Right ventricle myocardium superior (tissue), 1 donor: ENCODE measurements around the gene RNPS1. TPM values are rescaled to one million over a fixed set of nuclear protein-coding genes. Genes with fewer than 3 reads are reported as not detected.
"Not testable (repeated sequence)": the region's sequence is repeated elsewhere in the genome, so short reads cannot be mapped to it uniquely, and the experiment has no call there.

Source experiments
- ATAC-seq: fragments of 200-7000 bp; cut with Tn5 transposase; one replicate; pipeline ENCODE4 v1.9.1; 2020; ENCODE audit warnings: mild to moderate bottlenecking; ENCODE audit not compliant: poor library complexity
- DNase-seq: peaks from one replicate; pipeline ENCODE4 v3.0.0-alpha.2; 2020
- intact Hi-C: fragments of 100-400 bp; cut with DNase I; formaldehyde crosslinking; loops from one replicate; pipeline ENCODE4 v1.11.2; 2022
- total RNA-seq: library from RNA; stranded (reverse); fragmentation: NEBNext Ultra II Directional; extraction: Animal tissue kit (Norgen Biotek cat#: 25700); gene quantifications from one replicate; pipeline ENCODE4 v1.2.1, GENCODE V29; 2021
- donor health status: DM: no; HTN: yes; CAD: no; lungs with severe emphysema.

The RNPS1 gene
- total RNA-seq, 1 donor from 2014 or later, result 109 TPM

DNA sequence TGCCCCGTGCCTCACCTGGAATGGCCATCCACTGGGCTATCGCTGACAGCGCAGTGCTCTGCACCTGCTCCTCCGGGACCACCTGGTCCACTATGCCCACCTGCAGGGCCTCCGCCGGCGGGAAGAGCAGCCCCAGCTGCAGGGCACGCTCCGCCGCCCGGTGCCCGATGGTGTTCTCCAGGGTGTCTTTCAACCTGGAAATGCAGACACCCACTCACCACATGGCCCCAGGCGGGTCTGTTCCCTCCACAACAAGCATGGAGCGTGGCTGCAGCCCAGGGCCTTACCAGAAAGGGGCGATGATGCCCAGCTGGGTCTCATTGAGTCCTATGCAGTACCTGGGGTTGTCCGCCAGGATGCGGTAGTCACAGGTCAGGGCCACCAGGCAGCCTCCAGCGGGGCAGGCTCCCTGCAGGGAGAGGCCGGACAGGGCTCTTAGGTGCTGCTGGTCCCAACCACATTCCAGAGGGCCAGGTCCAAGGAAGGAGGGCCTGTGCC, 24.8 kb downstream of the RNPS1 start:
- no peak for DNase-seq

GRCh38 chr16:2242598-2242997, 25.3 kb downstream of the RNPS1 start:
- DNase-seq, result no peak
- no peak for ATAC-seq
- intact Hi-C loops, result loop anchor here (10.0 kb wide), 1 partner anchor 58 kb away; no protein-coding TSS in a partner anchor

More for the DNA sequence above, 24.8 kb downstream of the RNPS1 start:
- ATAC-seq, result no peak
- intact Hi-C loops, result loop anchor here (10.0 kb wide), 1 partner anchor 58 kb away; no protein-coding TSS in a partner anchor

DNA sequence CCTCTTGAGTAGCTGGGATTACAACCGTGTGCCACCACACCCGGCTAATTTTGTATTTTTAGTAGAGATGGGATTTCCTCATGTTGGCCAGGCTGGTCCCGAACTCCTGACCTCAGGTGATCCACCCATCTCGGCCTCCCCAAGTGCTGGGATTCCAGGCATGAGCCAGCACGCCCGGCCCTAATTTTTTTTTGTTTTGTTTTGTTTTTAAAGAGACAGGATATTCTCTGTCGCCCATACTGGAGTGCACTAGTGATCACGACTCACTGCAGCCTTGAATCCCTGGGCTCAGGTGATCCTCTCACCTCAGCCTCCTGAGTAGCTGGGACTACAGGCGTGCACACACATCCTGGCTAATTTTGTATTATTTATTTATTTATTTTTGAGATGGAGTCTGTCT, 27.6 kb downstream of the RNPS1 start:
- intact Hi-C loops, result loop anchor here (10.0 kb wide), 1 partner anchor 56 kb away; no protein-coding TSS in a partner anchor
- ATAC-seq, DNase-seq: not testable (repeated sequence)

GRCh38 chr16:2238838-2239675, 28.9 kb downstream of the RNPS1 start:
- intact Hi-C loops, result no loop called here
- DNase-seq (no peak), ATAC-seq (no peak)

DNA sequence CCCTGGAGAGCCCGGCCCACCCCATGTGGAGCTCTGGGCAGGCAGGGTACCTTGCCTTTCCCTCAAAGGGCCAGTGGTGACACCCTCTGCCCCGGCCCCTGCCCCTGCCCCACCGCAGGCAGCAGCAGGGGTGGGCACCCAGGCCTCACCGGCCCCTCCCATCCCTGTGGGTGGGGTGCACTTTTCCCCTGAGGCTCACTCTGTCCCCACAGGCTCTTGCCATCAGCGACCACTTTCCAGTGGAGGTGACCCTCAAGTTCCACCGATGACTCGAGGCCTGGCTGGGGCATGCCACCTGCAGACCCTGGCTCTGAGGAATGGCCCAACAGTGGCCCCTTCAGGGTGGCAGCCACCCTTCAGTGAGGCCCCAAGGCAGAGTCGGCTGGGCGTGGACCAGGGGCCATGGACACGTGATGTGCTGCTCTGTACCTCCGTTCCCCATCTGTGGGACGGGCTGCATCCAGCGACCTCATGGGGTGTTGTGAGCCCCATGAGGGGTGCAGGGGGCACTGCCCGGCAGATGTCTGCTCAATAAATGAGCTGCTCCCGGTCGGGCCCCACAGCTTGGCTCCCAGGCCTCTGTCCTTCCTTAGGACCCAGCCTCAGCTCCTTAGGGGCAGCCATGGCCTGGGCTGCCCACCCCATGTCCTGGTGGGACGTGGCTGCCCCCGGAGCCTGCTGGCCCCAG, 29.6 kb downstream of the RNPS1 start:
- ATAC-seq, result peak; percentile 24
- intact Hi-C loops, result no loop called here
- DNase-seq, result no peak

GRCh38 chr16:2237493-2238149, 30.3 kb downstream of the RNPS1 start:
- intact Hi-C loops, result no loop called here

GRCh38 chr16:2237102-2237482, 30.8 kb downstream of the RNPS1 start:
- DNase-seq (no peak), ATAC-seq (no peak)
- intact Hi-C loops, result no loop called here

More at GRCh38 chr16:2237493-2238149, 30.3 kb downstream of the RNPS1 start:
- ATAC-seq, result peak; percentile 26
- no peak for DNase-seq

- intact Hi-C loops, result no loop called here
- peak; percentile 24 for ATAC-seq
Observed at GRCh38 chr16:2236337-2237101, 31.4 kb downstream of the RNPS1 start, which contains the start of gene DNASE1L2. Gene DNASE1L2, plus strand, starts transcription at chr16:2236444. Its CDS starts 373 bp downstream, at chr16:2236817.

GRCh38 chr16:2235695-2236336, 32.1 kb downstream of the RNPS1 start:
- no peak for DNase-seq
- ATAC-seq, result no peak
- intact Hi-C loops, result no loop called here

More at GRCh38 chr16:2236337-2237101, 31.4 kb downstream of the RNPS1 start, which contains the start of gene DNASE1L2:
- no peak for DNase-seq

GRCh38 chr16:2235234-2235651, 32.7 kb downstream of the RNPS1 start:
- intact Hi-C loops, result no loop called here
- ATAC-seq (no peak), DNase-seq (no peak)

- intact Hi-C loops, result no loop called here
- ATAC-seq (no peak), DNase-seq (no peak)
Observed at GRCh38 chr16:2234813-2235170, 33.1 kb downstream of the RNPS1 start.

DNA sequence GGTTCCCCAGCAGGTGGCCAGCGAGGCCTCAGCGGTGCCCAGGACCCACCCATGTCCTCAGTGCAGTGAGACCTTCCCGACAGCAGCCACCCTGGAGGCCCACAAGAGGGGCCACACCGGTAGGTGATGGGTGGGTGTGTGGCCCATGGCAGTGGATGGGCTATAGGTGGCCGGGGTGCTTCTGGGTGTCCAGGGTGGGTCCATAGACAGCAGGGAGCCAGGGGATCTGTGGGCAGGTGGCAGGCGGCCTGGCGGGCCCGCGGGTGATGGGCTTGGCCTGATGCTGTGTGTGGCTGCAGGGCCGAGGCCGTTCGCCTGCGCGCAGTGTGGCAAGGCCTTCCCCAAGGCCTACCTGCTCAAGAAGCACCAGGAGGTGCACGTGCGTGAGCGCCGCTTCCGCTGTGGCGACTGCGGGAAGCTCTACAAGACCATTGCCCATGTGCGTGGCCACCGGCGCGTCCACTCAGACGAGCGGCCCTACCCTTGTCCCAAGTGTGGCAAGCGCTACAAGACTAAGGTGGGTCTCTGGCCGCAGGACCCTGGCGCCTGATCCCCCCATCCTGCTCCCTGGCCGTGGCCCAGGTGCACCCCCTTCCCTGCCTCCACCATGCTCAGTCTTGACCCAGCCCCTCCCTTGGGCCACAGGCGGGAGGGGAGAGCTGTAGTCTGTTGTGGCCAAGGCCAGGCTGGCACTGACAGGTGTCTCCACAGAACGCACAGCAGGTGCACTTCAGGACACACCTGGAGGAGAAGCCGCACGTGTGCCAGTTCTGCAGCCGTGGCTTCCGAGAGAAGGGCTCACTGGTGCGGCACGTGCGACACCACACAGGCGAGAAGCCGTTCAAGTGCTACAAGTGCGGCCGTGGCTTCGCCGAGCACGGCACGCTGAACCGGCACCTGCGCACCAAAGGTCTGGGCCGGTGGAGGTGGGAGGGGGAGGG, 33.8 kb downstream of the RNPS1 start:
- no peak for DNase-seq
- ATAC-seq, result no peak
- intact Hi-C loops, result no loop called here

GRCh38 chr16:2233046-2233775, 34.7 kb downstream of the RNPS1 start:
- intact Hi-C loops, result no loop called here
- no peak for DNase-seq
- no peak for ATAC-seq

DNA sequence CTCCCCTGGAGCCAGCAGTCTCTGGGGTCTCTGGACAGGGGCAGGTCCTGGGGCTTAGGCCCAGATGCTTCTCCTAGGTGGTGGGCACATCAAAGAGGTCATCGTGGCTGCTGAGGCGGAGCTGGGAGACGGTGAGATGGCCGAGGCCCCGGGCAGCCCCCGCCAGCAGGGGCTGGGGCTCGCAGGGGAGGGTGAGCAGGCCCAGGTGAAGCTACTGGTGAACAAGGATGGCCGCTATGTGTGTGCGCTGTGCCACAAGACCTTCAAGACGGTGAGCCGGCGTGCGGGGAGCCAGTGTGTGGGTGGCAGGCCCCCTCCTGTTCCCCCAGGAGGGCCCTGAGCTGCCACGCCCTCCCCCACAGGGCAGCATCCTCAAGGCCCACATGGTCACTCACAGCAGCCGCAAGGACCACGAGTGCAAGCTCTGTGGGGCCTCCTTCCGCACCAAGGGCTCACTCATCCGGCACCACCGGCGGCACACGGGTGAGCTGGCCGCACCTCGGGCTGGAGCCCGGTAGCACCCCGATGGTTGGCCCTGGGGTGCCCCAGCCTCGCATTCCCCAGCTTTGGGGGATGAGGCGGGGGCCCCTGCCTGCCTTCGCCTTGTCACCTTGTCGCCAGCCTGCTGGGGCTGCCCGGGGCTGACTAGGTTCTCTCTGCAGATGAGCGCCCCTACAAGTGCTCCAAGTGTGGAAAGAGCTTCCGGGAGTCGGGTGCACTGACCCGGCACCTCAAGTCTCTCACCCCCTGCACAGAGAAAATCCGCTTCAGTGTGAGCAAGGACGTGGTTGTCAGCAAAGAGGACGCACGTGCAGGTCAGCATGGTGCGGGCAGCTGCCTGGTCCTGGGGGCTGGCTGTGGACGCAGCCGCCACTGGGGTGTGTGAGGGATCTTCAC, 35.6 kb downstream of the RNPS1 start:
- no peak for DNase-seq
- intact Hi-C loops, result no loop called here
- ATAC-seq, result no peak
